CD4-positive, alpha-beta T cell treated with Interleukin-21 for 1 hour (primary cell): Measurements from ENCODE around the gene ETDA.
"Not testable (repeated sequence)": the region's sequence is repeated elsewhere in the genome, so short reads cannot be mapped to it uniquely, and the experiment has no call there.

Experiments
- DNase-seq: peaks from one replicate; pipeline ENCODE4 v3.0.0-alpha.2; 2020

Gene ETDA

DNA sequence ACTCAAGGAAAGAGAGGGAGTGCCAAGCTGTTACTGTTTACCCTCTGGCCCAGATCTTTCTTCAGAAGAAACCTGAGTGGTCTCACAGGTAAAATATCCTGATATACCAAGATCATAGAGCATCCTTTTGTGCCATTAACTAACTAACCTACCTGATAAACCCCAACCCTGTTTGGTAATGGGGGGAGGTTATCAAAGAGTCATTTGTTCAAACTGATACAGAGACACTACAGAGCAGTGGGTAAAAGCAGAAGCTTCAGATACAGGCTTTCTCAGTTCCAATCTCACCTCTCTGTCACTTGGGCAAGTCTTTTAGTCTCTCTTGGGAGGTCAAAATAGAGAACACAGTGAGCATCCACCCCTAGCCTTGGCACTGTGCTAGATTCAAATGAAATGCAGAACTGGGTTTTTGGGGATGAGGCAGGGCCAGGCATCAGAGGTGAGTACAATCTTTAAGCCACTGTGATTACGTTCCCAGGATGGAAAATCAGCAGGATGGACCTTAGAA lies at the start of gene ETDA:
TSS of gene ETDA (plus strand) at position 51 of the 508 bp plus-strand sequence. CDS start 1,216 bp downstream, outside the sequence.
- DNase-seq, result not testable (repeated sequence)

DNA sequence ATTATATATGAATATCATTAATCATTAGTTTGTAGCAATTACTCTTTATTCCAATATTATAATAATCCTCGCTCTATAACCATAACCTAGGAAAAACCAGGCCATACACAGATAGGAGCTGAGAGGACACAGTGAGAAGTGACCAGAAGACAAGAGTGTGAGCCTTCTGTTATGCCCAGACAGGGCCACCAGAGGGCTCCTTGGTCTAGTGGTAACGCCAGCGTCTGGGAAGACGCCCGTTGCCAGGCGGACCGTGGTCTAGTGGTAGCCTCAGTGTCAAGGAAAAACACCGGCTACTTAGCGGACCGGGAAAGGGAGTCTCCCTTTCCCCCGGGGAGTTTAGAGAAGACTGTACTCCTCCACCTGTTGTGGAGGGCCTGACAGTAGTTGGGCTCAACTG lies 45.4 kb upstream of the ETDA start:
- DNase-seq, result peak; percentile 39

DNA sequence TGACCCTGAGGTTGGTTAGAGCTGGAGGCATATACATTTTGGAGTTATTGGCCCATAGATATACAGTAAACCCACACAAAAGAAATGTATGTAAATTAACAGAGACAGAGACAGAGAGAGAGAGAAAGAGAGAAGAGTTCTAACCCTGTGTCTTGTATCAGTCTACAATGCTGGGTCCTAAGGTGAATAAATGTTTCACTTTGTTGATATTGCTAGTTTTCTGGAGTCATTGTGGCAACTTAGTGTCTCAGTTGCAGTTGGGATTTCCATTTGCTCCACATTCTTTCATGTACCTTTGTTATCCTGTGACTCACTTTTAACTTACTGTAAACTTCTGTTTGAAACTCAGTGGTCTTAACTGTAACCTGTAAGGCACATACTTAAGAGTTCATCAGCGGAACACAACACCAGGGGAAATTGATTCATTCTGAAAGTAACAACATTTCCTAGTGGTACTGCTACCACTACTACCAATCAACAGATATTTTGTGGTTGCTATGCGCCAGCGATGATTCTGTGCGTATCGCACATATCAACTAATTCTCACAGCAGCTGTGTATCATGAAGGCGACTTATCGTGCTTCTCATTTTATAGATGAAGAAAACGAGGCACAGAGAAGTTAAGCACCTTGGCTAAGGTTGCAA lies 38.5 kb upstream of the ETDA start:
- peak; percentile 18 for DNase-seq

DNA sequence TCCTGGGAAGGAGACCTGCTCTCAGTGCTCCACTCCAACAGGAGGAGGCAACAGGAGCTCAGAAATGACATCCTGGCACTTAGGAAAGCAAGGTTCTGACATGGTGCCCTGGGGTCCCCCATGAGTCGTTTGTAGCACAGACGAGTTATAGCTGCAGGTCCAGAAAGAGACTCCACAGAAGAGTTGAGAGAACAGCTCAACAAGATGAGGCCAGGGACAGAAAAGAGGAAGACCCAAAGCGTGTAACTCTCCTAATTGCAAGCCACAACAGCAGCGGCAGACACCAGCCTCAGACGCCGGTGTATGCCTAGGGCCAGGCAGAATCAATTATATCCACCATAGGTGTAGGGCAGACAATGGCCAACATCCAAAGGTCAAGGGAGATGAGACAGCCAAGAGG lies 5.9 kb upstream of the ETDA start:
- not testable (repeated sequence) for DNase-seq

DNA sequence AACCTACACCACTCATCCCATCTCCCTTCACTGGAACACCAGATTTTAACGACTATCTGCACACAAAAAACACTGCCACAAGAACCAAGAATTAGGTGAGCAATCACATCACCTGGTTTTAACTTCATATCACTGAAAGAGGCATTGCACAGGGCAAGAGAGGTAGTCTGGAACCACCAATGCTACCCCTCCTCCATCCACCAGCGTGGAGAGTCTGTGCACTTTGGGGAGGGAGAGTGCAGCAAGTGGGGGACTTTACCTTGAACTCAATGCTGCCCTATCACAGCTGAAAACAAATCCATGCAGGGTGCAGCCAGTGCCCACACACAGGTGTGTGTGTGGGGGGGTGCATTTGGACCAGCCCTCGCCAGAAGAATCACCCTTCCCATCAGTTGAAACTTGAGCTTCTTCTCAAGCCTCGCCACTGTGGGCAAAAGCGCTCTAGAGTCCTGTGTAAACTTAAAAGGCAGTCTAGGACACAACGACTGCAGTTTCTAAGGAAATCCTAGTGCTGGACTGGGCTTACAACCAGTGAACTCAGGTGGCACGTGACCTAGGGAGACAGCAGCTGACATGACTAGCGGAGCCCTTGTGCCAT lies 4.3 kb downstream of the ETDA start:
- not testable (repeated sequence) for DNase-seq

DNA sequence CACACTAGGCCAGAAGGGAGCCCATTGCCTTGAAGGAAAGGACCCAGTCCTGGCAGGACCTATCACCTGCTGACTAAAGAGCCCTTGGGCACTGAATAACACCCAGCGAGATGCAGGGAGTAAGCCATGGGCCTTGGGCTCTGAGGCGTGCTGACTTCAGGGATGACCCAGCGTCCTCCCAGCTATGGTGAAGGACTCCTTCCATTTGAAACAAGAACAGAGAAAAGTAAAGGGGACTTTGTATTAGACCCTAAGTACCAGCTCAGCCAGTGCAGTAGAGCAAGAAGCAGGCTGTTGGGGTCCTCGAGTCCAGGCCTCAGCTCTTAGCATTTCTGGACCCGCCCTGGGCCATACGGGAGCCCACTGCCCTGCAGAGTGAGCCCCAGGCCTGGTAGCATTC lies 5.1 kb downstream of the ETDA start:
- DNase-seq, result no peak

DNA sequence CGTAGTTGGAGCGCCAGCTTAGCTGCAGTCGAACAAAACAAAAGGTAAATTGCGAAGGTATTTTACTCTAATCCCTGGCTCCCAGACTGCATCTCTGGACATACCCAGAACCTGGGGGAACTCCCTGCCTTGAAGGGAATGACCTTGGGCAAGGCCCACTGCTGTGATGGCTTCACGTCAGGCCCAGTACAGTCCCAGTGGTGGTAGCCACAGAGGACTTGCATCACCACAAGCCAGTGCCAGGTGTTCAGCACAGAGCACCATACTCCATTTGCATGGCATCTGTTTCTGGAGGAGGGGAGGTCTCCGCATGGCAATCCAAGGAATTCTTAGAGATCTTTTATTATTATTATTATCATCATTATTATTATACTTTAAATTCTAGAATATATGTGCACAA lies 5.6 kb downstream of the ETDA start:
- no peak for DNase-seq

DNA sequence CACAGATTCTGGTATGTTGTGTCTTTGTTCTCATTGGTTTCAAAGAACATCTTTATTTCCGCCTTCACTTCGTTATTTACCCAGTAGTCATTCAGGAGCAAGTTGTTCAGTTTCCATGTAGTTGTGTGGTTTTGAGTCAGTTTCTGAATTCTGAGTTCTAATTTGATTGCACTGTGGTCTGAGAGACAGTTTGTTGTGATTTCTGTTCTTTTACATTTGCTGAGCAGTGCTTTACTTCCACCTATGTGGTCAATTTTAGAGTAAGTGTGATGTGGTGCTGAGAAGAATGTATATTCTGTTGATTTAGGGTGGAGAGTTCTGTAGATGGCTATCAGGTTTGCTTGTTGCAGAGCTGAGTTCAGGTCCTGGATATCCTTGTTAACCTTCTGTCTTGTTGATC lies 9.1 kb downstream of the ETDA start:
- DNase-seq, result not testable (repeated sequence)

DNA sequence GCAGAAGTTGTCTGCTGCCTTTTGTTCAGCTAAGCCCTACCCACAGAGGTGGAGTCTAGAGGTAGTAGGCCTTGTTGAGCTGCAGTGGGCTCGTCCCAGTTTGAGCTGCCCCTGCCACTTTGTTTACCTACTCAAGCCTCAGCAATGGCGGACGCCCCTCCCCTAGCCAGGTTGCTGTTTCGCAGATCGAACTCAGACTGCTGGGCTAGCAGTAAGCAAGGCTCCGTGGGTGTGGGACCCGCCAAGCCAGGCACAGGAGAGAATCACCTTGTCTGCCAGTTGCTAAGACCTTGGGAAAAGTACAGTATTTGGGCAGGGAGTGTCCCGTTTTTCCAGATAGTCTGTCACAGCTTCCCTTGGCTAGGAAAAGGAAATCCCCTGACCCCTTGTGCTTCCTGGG lies 11.5 kb downstream of the ETDA start:
- not testable (repeated sequence) for DNase-seq

DNA sequence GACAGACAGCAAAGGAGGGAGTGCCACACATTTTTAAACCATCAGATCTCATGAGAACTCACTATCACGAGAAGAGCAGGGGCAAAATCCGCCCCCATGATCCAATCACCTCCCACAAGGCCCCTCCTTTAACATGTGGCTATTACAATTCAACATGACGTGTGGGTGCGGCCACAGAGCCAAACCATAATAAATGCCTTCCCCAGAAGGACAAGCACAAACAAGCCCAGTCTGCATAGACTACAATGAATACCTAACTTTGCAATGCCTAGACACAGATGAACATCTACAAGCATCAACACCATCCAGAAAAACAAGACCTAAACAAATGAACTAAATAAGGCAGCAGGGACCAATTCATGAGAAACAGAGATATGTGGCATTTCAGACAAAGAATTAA lies 12.3 kb downstream of the ETDA start:
- DNase-seq, result no peak

DNA sequence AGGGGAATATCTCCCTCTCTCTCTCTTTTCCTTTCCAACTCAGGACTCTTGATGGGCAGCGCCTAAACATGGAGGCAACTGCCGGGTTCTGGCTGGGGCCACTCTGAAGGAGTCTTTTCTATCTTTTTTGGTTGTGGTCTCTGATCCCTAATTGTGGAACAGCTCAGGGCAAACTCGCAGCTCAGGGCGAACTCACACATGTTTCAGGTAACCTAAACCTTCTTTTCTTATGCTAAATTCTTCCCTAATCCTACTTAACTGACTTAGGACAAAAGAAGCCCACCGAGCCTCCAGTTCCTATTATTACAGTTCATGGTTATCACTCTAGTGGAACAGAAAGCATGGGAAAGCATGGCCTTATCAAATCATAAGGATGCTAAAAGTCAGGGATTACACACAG lies 21.3 kb downstream of the ETDA start:
- no peak for DNase-seq

DNA sequence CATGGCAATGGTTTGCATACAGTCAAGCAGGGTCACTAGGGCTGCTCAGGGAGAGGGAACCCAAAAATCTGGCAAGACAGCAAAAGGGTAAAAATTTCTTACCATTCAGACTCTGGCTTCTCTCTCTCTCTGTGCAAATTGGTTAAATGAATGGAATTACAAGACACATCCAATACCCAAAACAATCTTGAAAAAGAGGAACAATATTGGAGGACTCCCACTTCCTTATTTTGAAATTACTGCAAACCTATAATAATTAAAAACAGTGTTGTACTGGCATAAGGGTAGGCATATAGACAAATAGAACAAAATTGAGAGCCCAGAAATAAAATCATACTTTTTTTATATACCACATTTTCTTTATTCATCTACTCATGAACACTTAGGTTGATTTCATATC lies 24.1 kb downstream of the ETDA start:
- DNase-seq, result no peak

DNA sequence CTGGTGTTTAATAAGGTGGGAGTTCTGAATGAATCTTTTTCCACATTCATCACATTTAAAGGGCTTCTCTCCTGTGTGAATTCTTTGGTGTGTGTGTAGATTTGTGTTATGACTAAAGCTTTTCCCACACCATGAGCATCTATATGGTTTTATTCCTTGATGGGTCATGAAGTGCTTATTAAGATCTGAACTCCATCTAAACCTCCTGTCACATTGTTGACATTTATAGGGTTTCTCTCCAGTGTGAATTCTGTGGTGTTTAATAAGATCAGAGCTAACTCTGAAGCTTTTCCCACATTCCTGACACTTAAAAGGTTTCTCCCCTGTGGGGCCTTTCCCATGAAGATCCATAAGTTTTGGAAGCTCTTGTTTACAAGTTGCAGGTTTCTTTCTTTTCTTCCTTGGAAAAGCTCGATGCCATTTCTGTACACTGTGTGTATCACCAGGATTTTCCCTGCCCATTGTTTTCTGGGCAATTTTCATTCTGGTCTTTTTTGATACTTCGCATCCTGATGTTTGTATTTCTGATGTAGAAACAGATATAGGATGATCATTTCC lies 35.5 kb downstream of the ETDA start:
- no peak for DNase-seq

DNA sequence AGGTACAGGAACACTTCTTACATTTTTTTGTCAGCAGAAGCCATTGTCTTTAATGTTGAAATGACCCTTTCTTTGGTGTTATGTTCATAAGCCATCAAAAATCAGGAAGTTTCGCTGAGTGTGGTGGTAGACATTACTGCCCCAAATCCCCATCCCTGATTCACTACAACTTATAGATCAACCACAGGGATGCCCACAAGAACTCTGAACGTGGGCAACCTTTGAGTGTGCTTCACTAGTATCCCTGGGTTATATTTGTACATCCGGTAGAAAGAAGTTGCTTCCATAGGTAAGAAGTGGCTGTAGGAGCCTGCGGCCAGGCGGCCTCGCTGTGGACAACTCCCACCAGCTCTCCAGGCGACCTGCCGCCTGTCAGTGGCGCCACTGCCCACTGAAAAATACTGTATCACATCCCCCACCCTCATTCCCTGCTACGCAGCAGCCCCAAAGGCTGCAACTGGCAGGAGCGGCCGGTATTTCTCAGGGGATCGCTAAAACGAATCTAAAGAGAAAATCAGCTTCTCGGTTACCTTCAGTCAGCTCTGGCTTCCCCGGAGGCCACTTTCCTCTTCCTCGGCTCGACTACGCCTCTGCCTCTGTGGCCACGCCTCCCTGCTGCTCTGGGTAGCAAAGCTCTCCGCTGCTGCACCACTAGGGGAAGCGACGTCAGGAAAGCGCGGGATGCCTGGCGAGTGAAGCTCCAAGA lies 43.5 kb downstream of the ETDA start:
- peak; percentile 65 for DNase-seq

DNA sequence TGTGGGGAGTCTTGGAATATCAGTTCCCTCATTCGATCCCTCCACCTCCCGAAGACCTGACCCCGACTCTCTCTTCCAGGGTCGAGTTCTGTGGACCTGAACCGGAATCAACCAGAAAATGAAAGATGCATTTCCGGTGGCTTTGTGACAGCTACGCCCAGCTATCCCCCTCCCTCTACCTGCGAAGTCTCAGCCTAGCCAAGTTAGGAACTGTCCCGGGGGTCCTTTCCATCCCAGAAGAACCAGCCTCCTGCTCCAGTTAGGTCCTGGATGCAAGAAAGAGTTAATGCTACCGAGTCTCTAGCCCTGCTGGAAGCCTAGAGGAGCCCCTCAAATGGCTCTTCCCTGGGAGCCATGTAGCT lies 44.1 kb downstream of the ETDA start:
- DNase-seq, result no peak

DNA sequence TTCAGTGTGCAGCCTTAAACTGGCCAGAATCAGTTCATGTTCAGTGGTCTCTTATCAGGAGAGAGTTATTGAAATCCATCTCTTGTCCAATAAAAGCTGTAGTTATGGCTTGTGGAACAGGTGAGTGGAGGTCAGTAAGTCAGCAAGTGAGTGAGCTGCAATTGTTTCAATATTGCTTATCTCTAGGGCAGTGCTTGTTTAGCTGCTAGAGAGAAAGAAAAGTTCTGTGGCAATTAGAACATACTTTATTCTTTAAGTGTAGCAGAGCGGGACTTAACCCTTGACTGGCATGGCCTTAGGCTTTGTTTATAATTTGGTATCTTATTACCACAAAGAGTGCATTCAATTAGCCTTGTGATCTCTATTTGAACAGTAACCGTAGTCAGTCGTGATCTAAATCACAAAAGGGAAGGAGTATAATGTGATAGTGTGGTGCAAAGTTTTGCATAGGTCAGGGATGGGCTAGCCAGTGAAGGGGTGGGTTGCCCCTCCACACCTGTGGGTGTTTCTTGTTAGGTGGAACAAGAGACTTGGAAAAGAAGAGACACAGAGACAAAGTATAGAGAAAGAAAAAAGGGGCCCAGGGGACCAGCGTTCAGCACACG lies 50.5 kb downstream of the ETDA start:
- no peak for DNase-seq
